Erythroblast (primary cell): Measurements from ENCODE around the gene MADCAM1.

Experiments used
- GATA1 ChIP-seq: IDR thresholded peaks from 2 replicates; pipeline ENCODE4 v1.6.1; 2011; ENCODE audit warnings: low read depth, mild to moderate bottlenecking, control low read depth, low read length, moderate library complexity
- POLR2A ChIP-seq: IDR thresholded peaks from 2 replicates; pipeline ENCODE4 v1.6.1; 2011; ENCODE audit warnings: mild to moderate bottlenecking, low read length

DNA sequence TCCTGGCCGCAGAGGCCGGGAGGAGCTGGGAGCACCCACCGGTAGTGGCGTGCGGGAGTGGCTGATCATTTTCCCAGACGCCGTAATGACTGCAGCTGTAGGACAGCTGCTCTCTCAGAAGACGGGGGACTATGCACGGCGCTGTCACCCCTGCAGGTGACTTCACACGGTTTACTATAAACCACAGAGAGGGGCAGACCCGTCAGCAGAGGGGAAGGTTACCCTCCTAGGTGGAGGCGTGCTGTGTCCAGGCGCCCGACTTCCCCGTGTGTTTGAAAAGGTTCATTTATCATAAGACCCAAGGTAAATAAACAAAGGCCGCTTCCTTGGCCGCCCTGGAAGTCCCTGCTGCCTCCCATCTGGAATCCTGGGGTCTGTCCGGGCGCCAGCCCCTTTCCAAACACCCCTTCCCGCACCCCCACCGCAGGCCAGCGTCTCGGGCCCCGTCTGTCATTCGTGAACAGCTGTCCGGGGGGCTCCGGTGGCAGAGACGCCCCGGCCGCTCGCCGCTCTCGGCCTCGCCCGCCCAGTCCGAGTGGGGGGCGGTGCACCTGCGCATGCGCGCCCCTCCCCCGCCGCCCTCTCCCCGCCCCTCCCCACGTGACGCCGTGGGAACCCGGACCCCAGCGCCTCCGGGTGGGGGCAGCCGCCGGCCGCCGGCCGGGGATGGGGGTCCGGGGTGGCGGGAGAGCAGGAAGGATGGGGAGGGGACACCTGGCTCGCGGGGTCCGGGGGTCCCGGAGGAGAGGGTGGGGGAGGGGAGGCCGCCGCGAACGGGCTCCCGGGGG is 36.4 kb upstream of the MADCAM1 start:
- no peak for TF ChIP-seq POLR2A
- TF ChIP-seq GATA1, result no peak
